NCI-H146 (cell line): ENCODE measurements around the gene MYOM1.
"Not testable (repeated sequence)": the region's sequence is repeated elsewhere in the genome, so short reads cannot be mapped to it uniquely, and the experiment has no call there.

Experiments used
- DNase-seq: peaks from one replicate; lab custom pipeline; 2025; lab: John Stamatoyannopoulos, UW

The MYOM1 gene

DNA sequence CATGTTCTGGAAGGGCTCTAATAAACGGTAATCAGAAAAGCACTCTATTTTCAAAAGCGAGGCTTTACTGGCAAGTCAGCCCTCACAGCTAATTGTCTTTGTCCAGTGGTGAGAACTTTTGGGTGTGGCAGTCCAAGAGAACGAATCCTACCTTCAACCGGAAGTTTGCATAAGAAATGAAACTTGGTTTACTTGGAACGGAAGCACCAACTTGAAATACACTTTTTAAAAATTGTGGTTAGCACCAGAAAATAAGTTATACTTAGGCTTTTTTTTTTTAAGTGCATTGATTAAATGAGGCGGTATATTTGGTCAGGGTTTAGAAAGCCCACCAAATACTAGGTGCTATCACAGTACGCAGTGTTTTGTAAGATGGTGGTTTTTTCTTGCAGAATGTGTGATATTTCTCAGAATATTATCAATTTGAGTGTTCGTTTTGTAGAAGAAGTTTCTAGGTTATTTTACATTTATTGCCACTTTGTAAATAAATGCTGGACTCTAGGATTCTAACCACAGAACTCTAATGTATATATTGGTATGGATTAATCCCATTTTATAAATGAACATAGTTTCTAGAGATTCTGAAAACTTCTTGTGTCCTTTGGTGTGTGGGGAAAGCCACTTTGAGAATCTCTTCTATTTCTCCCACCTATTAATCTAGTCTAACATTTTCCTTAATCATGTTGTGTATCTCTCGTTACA lies 29.0 kb upstream of the MYOM1 start:
- peak; percentile 41 for DNase-seq

GRCh38 chr18:3248062-3248657 lies 28.4 kb upstream of the MYOM1 start:
- DNase-seq: peak; percentile 73

DNA sequence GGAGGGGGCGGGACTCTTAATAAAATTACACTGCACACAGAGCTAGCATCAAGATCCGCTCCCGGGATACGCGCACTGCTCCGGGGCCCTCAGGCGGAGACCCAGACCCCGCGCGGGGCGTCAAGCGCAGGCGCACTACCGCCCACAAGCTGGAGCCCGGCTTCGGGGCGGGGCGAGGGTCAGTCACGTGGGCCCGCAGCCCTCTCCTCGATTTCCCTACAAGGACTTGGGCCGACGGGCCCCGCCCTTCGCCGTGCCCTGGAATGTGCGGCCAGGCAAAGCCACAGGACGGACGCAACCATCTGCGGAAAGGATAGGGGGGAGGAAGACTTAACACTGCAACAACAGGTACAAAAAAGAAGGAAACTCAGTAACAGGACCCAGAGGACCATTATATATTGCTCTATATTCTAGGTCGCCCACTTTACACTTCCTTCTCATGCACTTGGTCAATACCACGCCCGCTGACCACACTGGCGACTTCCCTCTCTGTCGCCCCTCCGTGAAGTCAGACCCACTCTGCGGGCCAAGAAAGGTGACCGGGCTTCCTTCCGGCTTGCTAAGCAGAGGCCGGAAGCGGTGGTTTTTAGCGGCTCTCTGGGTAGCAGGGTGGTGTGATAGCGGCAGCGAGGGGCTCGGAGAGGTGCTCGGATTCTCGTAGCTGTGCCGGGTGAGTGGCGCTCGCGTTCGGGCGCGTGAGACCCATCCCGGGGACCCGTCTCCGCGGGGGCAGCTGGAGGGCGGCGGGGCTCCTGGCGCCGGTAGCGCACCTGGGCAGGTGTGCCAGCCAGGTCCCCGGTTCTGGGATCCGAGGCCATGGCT lies 27.7 kb upstream of the MYOM1 start, which contains the start of gene MYL12A:
TSS of gene MYL12A (plus strand) at position 562 of the 822 bp plus-strand sequence. CDS start 5,447 bp downstream, outside the sequence.
- DNase-seq: peak; percentile 99

DNA sequence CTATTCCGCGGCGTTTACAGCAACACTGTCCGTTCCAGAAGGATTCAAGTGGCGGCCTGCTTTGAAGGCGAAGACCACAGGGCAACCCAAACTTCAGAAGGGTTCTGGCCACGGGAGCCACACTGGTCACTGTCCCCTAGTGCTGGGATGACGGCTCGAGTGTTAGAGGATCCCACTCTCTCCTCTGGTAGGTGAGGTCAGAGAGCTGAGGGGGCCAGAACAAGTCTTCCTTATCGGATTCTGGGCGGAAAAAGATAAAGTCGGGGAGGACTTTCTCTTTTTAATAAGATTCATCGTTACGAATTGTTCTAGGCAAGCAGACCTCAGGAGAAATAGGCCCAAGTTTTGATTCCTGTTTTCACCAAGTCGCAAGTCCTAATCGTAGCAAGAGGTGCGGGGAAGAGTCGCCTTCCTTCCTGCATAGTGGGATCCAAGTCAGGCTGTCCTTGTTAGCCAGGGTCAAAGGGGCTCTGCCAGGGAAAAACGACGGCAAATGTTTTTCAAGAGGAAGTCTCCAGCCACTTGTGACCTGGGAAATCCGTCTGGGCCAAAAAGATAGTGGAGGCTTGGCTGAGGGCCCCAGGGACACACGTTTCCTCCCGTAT lies 27.0 kb upstream of the MYOM1 start:
- DNase-seq: peak; percentile 39

DNA sequence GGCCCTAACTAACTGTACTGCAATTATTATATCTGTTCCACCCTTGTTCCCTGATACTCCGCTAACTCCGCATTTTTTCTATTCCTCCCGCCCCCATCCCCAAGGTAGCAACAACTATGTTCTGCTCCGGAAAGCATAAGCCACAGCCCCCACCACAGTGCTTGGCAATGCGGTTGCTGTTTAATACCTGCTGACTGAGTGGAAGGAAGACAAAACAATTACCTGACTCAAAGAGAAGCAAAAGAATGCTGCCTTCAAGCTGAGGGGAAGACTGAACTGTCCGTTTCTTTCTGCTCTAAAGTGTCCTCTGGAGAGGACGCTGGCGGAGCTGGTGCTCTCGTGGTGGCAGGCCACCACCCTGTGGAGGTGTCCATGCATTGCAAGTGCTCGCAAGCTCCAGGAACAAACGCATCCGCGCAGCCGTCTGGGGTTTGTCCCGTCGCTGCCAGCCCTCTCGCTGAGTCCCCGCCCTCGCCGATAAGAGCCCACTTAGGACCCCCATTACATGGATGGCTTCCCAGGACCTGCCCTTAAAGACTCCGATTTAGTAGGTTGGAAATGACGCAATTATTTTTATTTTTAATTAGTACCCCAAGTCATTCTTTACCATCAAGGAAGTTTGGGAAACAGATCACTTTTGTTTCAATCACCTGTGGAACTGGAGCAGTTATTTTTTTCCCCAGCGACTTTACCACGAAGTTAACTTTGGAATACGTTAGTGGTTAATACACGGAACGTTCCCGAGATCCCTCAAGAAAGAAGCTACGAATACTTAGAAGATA lies 26.3 kb upstream of the MYOM1 start:
- peak; percentile 88 for DNase-seq

DNA sequence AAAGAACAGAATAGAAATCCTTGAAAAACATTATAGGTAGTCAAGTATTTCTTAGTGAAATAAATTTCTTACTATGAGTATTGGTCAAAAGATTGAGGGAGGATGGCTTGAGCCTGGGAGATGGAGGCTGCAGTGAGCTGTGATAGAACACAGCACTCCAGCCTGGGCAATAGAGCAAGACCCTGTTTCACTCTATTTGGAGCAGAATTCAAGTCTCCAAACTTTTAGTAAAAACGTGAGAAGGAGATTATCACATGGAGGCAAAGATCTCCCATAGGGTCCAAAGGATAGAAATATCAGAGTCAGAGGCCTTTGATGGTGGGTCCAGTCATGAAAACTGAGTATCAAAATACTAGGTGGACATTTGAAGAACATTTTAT lies 25.4 kb upstream of the MYOM1 start:
- DNase-seq: no peak

GRCh38 chr18:3238742-3239141 lies 19.0 kb upstream of the MYOM1 start:
- DNase-seq: no peak

GRCh38 chr18:3236470-3236869 lies 16.7 kb upstream of the MYOM1 start:
- DNase-seq: no peak

GRCh38 chr18:3235846-3236245 lies 16.1 kb upstream of the MYOM1 start:
- no peak for DNase-seq

DNA sequence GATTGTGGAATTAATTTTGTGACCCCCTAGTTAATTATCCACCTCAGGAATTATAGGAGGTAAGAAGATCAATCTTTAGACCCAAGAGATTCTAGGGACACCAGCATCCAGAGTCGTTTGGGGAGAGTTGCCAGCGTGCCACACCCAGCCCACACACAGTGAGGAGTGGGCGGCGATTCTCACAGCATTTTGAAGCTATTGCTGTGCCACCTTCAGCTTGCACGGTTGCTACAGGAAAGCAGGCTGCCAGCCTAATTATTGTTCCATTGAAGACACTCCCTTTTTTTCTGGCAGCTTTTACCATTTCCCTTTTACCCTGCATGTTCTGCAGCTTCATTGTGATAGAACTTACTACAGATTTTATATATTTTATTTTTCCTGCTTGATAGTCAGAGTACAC lies 14.7 kb upstream of the MYOM1 start:
- no peak for DNase-seq

DNA sequence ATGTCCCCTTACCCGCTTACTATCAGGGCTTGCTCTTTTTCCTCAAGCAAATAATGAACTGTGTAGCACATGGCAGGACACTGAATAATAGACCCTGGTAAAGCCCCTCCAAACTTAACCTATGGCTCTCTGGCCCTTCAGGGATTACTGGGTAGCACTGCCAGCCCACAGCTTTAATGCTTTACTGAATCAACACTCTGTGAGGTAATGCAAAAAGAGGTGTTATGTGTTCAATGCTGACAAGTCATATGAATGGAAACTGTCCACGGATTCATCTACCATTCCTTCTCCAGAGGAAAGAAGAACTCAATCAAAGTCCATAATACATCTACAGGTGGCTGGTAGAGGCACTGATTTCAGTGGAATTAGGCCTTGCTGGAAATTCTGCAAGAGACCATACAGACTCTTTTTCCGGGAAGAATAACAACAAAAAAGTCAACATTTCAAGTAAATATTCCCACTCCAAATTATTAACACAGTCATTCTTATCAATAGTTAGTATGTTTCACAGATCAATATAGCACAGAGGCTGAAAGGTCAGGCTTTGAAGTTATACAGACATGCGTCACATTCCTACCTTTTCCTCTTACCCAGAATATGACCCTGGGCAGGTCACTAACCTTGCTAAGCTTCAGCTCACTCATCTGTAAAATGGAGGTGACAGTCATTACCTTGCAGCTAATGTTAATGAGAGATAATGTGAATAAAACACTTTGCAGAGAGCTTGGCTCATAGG lies 13.8 kb upstream of the MYOM1 start:
- no peak for DNase-seq

DNA sequence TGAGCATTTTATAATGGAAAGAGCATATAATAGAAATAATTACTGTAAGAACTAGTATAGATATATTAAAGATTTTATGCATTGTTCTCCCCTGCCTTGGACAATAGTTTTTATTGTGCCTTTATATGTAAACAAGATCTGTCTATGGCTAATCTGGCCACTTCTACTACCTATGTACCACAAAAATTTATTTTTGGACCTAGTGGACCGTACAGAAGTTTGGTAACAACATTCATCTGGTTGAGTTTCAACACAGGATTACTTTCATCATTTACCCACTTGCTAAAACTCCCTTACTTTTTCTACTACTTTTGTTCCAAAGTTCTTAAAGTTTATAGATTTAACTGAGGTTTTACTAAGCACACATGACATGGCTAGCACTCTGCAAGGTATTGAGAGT lies 13.2 kb upstream of the MYOM1 start:
- DNase-seq: no peak

DNA sequence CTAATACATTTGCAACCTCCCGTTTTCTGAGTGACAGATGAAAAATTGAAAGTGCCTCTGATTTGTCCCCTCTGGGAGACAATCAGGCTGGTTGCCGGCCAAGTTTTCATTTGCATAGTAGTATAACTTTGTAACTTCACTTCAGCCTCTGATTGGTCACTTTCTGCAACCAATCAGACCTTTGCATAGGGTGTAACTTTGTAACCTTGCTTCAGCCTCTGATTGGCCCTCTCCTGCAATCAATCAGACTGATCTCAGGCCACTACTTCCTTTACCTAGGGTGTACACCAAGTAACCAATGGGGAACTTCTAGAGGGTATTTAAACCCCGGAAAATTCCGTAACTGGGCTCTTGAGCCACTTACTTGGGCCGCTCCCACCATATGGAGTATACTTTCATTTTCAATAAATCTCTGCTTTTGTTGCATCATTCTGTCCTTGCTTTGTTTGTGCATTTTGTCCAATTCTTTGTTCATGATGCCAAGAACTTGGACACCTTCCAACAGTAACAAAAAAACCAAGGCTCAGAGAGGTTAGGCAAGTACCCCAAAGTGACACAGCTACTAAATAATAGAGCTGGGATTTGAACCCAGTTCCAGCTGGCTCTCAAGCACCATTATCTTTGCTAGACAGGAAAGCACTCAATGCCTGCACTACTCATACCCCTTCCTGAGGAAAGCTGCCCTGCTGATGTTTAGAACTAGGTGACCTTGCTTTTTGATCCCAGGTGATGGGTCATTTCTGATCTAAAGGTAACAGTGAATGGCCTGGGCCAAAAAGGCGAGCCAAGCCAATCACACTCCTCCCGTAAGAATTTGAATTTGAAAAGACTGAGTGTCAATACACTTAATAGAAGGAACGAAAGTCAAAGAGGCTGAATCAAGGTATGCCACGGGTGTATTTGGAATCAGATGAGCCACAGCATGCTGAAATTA lies 10.9 kb upstream of the MYOM1 start:
- DNase-seq: no peak

DNA sequence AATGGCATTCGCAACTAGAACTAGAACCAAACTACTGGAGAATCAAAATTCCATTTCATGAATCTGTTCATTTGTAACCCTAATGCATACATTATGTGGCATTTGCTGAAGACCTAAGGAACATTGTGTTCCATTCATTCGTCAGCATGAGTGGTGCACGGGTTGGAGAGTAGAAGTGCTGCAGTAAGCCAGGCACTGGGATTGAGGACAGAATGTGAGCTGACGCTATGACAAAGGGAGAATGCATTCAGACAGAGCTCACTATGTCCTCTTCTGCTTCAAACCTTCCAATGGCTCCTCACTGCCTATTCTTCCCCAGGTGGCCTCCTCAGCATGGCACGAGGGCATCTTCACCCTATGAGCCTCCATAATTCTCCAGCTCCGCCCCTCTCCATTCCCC lies 6.3 kb upstream of the MYOM1 start:
- DNase-seq: no peak

GRCh38 chr18:3225588-3225987 lies 5.8 kb upstream of the MYOM1 start:
- DNase-seq: no peak

DNA sequence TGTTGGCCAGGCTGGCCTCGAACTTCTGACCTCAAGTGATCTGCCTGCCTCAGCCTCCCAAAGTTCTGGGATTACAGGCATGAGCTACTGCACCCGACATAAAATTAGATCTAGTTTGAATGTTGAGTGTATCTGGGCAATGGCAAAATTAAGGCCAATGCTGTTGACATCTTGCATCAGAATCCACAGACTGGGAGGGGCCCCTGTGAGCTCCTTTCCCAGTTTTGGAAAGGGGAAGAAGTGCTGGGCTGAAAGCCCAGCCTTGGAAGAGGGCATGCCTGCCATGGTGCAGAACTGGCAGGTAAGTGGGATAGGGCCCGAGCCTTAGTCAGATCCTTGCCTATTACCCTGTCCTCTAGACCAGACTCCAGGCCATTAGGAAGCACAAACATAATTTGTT lies 4.5 kb upstream of the MYOM1 start:
- DNase-seq: no peak

DNA sequence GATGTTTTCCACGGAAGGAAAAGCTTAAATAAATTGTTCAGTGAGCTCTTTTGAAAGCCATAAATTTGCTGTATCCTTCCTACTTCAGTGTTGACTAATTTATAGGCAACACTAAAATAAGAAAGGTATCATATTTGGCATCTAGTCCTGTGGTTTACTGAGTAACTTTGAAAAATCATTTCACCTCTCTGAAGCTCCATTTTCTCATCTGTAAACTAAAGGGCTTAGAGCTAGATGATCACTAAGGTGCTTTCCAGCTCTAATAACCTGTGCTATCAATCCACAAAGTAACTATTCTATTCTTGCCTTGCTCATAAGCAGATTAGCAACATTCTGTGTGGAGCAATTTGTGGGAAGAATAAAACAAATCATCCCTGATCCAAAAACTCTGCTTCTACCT lies 3.6 kb upstream of the MYOM1 start:
- DNase-seq: no peak

- no peak for DNase-seq
Measured at GRCh38 chr18:3221496-3221895, 1.7 kb upstream of the MYOM1 start.

- not testable (repeated sequence) for DNase-seq
Measured at GRCh38 chr18:3220868-3221267, 1.1 kb upstream of the MYOM1 start.

- no peak for DNase-seq
Measured at GRCh38 chr18:3219241-3219630, 532 bp downstream of the MYOM1 start.
